Mucosa of descending colon (tissue), 3 donors: Measurements from ENCODE around the gene SF3B2. TPM values are rescaled to one million over a fixed set of nuclear protein-coding genes. Genes with fewer than 3 reads are reported as not detected.
"Not testable (repeated sequence)": the region's sequence is repeated elsewhere in the genome, so short reads cannot be mapped to it uniquely, and the experiment has no call there.

Source experiments
- ATAC-seq: fragments of 200-7000 bp; cut with Tn5 transposase; one replicate; pipeline ENCODE4 v1.9.1; 2020; ENCODE audit warnings: mild to moderate bottlenecking, moderate library complexity
- DNase-seq, 3 donors: peaks; one replicate each; pipeline ENCODE4 v3.0.0-alpha.2; 2020
- H3K36me3 ChIP-seq: fragments of 200-600 bp; one replicate; pipeline ENCODE4 v1.8.0; 2021; ENCODE audit warnings: low read depth, mild to moderate bottlenecking
- H3K4me1 ChIP-seq: fragments of 200-600 bp; one replicate; pipeline ENCODE4 v1.8.0; 2021; ENCODE audit warnings: low read depth, mild to moderate bottlenecking
- H3K4me3 ChIP-seq: fragments of 200-600 bp; one replicate; pipeline ENCODE4 v1.8.0; 2021; ENCODE audit warnings: mild to moderate bottlenecking
- H3K9me3 ChIP-seq: fragments of 200-600 bp; one replicate; pipeline ENCODE4 v1.8.0; 2021; ENCODE audit warnings: mild to moderate bottlenecking
- CTCF ChIP-seq: fragments of 200-600 bp; IDR thresholded peaks from one replicate; pipeline ENCODE4 v1.8.0; 2022; ENCODE audit warnings: antibody characterized with exemption, mild to moderate bottlenecking
- intact Hi-C, 2 donors: fragments of 100-400 bp; cut with DNase I in 1 of 2; cut with micrococcal nuclease in 1 of 2; formaldehyde crosslinking; loops; one replicate each; pipeline versions ENCODE4 v1.11.0 to v1.11.1; 2022; cut with DNase I, micrococcal nuclease
- total RNA-seq, 3 donors: library from RNA; stranded (reverse); fragmentation: NEBNext Ultra II Directional in 2 of 3; extraction: Animal tissue kit (Norgen Biotek cat#: 25700) in 2 of 3; gene quantifications; one replicate each; pipeline versions ENCODE4 v1.2.1 to v1.2.4, GENCODE V29; 2021 to 2023
- donor health status: DM: no; HTN: no; CAD: no; lungs with moderate emphysema.
- donor health status: DM: no; HTN: no; CAD: no.
- donor health status: DM: no; HTN: yes; CAD: no.

SF3B2 gene
- total RNA-seq, 3 donors from 2014 or later = 116 to 143 (median 135) TPM

- peak; percentile 66 for ATAC-seq
- DNase-seq = peak in 1 of 3 donors; percentile 63
- Histone ChIP-seq H3K4me1 (no peaks in the 10 kb centered on the region), H3K9me3 (no peaks in the 10 kb centered on the region), H3K36me3 (no peaks in the 10 kb centered on the region), H3K4me3 (no peak overlapping the region)
- TF ChIP-seq CTCF = no peak
- intact Hi-C loops = no loop called here
These were observed 31.4 kb upstream of the SF3B2 start for GRCh38 chr11:66020618-66021357.

GRCh38 chr11:66022401-66023185, 29.6 kb upstream of the SF3B2 start:
- no peaks in the 10 kb centered on the region for H3K36me3 ChIP-seq
- no peak overlapping the region for H3K4me3 ChIP-seq
- no peaks in the 10 kb centered on the region for H3K9me3 ChIP-seq
- no peaks in the 10 kb centered on the region for H3K4me1 ChIP-seq
- ATAC-seq = peak; percentile 92
- intact Hi-C loops = no loop called here
- peak; percentile 98 for TF ChIP-seq CTCF
- DNase-seq = peak; percentile 70 to 85 (median 83)

GRCh38 chr11:66023186-66023440, 29.1 kb upstream of the SF3B2 start:
- intact Hi-C loops, H3K9me3 ChIP-seq, ATAC-seq, H3K36me3 ChIP-seq, DNase-seq, H3K4me3 ChIP-seq, H3K4me1 ChIP-seq: not testable (repeated sequence)

- H3K36me3 ChIP-seq = no peaks in the 10 kb centered on the region
- DNase-seq (no peak), ATAC-seq (no peak)
- intact Hi-C loops = no loop called here
- TF ChIP-seq CTCF = no peak
- no peaks in the 10 kb centered on the region for H3K9me3 ChIP-seq
- H3K4me1 ChIP-seq = no peaks in the 10 kb centered on the region
- no peak within 1 kb of the TSS for H3K4me3 ChIP-seq
These were observed 26.1 kb upstream of the SF3B2 start, which contains the start of gene CATSPER1 for GRCh38 chr11:66026017-66026529. CATSPER1 (minus strand) TSS chr11:66026479; CDS start chr11:66026379, 100 bp downstream.

DNA sequence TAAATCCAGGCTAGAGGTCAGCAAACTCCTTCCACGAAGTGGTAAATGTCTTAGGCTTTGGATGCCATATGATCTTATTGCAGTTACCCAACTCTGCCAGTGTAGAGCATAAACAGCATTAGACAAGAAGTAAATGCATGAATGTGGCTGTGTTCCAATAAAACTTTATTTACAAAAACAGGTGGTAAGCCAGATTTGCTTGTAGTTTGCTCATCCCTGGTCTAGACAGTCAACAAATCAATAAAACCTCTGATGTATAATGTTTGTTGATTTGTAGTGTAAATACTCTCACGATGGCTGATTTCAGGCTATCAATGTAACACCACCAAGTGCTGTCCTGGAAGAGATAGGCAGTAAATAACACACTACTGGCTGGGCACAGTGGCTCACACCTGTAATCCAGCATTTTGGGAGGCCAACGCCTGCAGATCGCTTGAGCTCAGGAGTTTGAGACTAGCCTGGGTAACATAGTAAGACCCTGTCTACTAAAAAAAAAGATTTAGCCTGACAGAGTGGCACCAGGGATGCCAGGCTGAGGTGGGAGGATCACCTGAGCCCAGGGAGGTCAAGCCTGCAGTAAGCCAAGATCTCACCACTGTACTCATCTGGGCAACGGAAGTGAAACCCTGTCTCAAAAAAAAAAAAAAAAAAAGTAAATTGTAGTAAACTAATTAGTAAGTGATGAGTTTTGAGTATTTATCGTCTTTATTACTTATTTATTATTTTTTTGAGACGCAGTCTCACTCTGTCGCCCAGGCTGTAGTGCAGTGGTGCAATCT, 19.0 kb upstream of the SF3B2 start:
- no peaks in the 10 kb centered on the region for H3K4me1 ChIP-seq
- no peak for DNase-seq

More for the DNA sequence above, 19.0 kb upstream of the SF3B2 start:
- no peak for TF ChIP-seq CTCF
- Histone ChIP-seq H3K4me3 (no peak overlapping the region), H3K36me3 (no peaks in the 10 kb centered on the region), H3K9me3 (no peaks in the 10 kb centered on the region)
- no peak for ATAC-seq
- intact Hi-C loops = no loop called here
